ENCODE measurements around the gene PHF8. TPM values are rescaled to one million over a fixed set of nuclear protein-coding genes. Genes with fewer than 3 reads are reported as not detected.
A peak's percentile ranks its signal among the peaks of the same experiment; 100 is the strongest.

PHF8 gene
- 20.4 TPM for polyA plus RNA-seq (2012; ENCODE audit: insufficient read depth, insufficient read length, low read depth)

DNA sequence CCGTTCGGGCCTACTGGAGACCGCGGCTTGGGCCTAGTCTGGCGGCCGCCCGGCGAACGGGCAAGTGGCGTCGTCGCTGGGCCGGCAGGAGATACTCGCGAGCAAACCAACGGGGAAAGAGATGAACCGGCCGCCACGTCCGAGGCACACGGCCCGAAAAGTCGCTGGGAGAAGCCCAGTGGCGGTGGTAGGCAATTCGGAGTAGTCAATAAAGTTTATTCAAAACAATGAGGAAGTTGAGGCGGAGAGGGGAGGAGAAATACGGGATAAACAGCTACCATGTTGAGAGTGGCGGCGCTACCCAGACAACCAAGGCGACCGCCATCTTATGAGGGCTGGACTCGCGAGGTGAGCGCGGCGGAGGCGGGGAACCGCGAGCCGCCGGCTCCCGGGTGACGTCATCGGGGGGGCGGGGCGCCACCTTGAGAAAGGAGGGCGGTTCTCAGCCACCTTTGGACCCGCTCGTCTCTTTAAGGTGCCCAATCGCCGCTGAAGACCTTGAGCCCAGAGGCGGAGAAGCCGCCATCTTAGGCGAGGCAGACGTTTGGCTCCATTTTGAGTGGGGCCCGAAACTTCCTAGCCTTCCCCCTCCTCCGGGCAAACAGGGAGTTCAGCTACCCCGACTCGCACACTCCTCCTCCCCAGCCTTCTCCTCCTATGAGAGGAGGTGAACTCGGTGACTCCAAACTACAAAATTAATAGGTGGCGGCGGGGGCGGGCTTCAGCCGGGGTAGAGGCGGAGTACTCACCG, at the start of gene PHF8:
PHF8 (minus strand) TSS at position 348 of the 751 bp plus-strand sequence. CDS start 1,745 bp downstream, outside the sequence.
- no peaks in the 10 kb centered on the region for H3K9me3 ChIP-seq
- H3K4me1 ChIP-seq = no peaks in the 10 kb centered on the region; the same call in 1 of the 2 replicates
- TF ChIP-seq, protein P1, sequence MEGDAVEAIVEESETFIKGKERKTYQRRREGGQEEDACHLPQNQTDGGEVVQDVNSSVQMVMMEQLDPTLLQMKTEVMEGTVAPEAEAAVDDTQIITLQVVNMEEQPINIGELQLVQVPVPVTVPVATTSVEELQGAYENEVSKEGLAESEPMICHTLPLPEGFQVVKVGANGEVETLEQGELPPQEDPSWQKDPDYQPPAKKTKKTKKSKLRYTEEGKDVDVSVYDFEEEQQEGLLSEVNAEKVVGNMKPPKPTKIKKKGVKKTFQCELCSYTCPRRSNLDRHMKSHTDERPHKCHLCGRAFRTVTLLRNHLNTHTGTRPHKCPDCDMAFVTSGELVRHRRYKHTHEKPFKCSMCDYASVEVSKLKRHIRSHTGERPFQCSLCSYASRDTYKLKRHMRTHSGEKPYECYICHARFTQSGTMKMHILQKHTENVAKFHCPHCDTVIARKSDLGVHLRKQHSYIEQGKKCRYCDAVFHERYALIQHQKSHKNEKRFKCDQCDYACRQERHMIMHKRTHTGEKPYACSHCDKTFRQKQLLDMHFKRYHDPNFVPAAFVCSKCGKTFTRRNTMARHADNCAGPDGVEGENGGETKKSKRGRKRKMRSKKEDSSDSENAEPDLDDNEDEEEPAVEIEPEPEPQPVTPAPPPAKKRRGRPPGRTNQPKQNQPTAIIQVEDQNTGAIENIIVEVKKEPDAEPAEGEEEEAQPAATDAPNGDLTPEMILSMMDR (IDR thresholded peaks at IDR 0.05; ENCODE audit: low read depth, low read length) = no peak
- no peaks in the 10 kb centered on the region for H3K27me3 ChIP-seq
- peak within 1 kb of the TSS; percentile 80 for H3K4me3 ChIP-seq (ENCODE audit: low read depth, low read length)
- H3K36me3 ChIP-seq = no peaks in the 10 kb centered on the region; the same call in 1 of the 2 replicates
- peak; percentile 94 for DNase-seq

DNA sequence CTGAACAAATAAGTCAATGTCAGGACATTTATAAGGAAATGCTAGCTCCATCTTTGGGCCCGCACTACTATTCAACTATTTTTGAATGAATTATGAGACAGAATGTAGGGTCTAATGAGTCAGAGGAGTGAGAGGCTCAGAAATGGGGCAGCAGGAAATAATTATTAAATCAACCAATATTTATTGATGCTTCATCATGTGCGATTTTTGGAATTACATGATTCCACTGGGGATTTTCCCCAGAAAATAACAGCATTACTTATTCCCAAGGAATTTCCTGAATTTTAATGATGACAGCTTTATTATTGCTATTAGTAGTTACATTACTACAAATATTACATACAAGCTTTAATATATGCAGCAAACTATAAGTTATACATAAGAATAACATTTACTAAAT, 49.3 kb upstream of the PHF8 start:
- Histone ChIP-seq H3K27me3 (no peaks in the 10 kb centered on the region), H3K9me3 (no peaks in the 10 kb centered on the region), H3K4me3 (ENCODE audit: low read depth, low read length) (no peak overlapping the region), H3K4me1 (no peaks in the 10 kb centered on the region), H3K36me3 (no peaks in the 10 kb centered on the region)
- DNase-seq = no peak
- TF ChIP-seq, protein P1 (IDR thresholded peaks at IDR 0.05; ENCODE audit: low read depth, low read length) = no peak

DNA sequence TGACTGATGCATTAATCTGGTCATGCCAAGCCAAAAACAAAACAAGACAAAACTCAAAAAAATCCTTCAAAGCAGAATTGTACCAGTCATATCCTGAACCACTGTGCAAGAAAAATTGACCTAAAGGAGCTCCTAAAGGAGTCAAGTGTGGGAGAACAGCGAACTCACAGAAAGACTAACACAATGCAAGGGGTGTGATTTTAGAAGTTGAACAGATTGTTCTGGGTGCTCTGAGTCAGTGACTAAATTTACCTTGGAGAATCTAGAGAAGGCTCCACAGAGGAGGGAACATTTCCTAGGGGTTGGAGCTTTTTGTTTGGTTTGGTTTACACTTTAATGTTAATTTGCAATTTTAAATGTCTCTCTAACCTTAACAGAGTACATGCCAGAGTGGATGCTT, 48.9 kb upstream of the PHF8 start:
- no peak overlapping the region for H3K4me3 ChIP-seq (ENCODE audit: low read depth, low read length)
- H3K4me1 ChIP-seq = no peaks in the 10 kb centered on the region
- DNase-seq = no peak
- no peaks in the 10 kb centered on the region for H3K27me3 ChIP-seq
- H3K9me3 ChIP-seq = no peaks in the 10 kb centered on the region
- TF ChIP-seq, protein P1 (IDR thresholded peaks at IDR 0.05; ENCODE audit: low read depth, low read length) = no peak
- H3K36me3 ChIP-seq = no peaks in the 10 kb centered on the region

DNA sequence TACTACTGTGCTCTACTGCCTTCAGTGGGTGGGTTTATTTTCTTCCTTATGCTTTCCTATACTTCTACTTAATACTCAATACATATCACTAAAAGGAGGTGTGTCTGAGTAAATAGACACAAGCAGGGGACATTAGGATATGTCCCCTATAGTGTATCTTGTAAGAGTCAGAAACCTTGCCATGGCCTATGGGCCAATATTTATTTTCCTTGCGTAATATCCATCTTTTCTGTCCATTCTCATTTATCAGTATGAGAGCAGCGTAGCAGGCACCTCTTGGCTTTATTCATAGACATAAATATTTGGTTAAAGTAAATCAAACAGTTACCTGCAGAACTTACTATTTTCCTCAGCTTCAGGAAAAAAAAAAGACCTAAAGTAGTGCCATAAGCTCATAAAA, 46.6 kb upstream of the PHF8 start:
- DNase-seq = no peak
- H3K27me3 ChIP-seq = no peaks in the 10 kb centered on the region
- H3K36me3 ChIP-seq = no peaks in the 10 kb centered on the region
- no peaks in the 10 kb centered on the region for H3K4me1 ChIP-seq
- H3K9me3 ChIP-seq = no peaks in the 10 kb centered on the region
- no peak overlapping the region for H3K4me3 ChIP-seq (ENCODE audit: low read depth, low read length)
- TF ChIP-seq, protein P1 (IDR thresholded peaks at IDR 0.05; ENCODE audit: low read depth, low read length) = no peak

DNA sequence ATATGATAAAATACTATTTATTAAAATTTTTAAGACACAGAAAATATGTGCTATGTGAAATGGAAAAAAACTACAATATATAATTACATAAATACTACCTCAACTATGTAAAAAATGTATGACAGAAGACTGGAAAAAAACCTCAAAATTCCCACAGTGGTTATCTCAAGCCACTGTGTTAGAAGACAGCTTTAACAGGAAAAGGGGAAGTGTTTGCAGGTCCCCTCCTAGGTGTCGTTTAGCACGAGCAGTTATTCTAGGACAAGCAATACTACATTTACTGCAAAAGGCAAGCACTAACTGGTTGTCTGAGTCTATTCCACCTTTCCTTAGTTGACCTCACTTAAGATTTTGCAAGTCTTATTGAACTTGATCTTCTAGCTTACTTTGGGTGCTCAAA, 44.9 kb upstream of the PHF8 start:
- TF ChIP-seq, protein P1 (IDR thresholded peaks at IDR 0.05; ENCODE audit: low read depth, low read length) = no peak
- no peaks in the 10 kb centered on the region for H3K36me3 ChIP-seq
- no peaks in the 10 kb centered on the region for H3K27me3 ChIP-seq
- no peaks in the 10 kb centered on the region for H3K9me3 ChIP-seq
- no peaks in the 10 kb centered on the region for H3K4me1 ChIP-seq
- DNase-seq = no peak
- H3K4me3 ChIP-seq (ENCODE audit: low read depth, low read length) = no peak overlapping the region

DNA sequence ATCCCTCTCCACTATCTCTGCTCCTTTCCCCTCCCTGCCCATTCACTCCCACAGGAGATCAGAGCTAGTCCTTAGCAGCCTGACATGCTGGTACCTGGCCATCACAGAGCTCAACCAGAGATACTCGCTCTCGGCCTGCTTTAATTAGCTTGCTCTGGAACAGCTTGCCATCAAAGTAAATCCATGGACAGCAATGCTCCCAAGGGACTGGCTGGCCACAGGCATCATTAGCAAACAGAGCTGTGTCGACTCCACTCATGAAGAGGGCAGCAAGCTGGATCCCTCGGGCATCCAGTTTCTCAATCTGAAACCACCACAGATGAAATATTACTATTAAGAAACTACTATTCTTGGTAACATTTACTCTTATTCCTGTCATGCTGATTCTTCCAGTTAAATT, 43.4 kb upstream of the PHF8 start:
- DNase-seq = peak; percentile 67
- Histone ChIP-seq H3K4me3 (ENCODE audit: low read depth, low read length) (no peak overlapping the region), H3K27me3 (no peaks in the 10 kb centered on the region), H3K4me1 (no peaks in the 10 kb centered on the region), H3K9me3 (no peaks in the 10 kb centered on the region), H3K36me3 (no peaks in the 10 kb centered on the region)
- TF ChIP-seq, protein P1 (IDR thresholded peaks at IDR 0.05; ENCODE audit: low read depth, low read length) = no peak
